ENCODE data around the gene SLC6A13.

- TF ChIP-seq GABPA (IDR thresholded peaks at IDR 0.05 in 1 of 2, conservative IDR thresholded peaks at IDR 0.05 in 1 of 2), result no peak
- TF ChIP-seq CTCF (IDR thresholded peaks at IDR 0.05; ENCODE audit: low read depth, low read length, missing input control), result no peak
- TF ChIP-seq ZBTB33 (IDR thresholded peaks at IDR 0.05), result no peak
- no peak for TF ChIP-seq YY1 (IDR thresholded peaks at IDR 0.05)
- TF ChIP-seq JUND (IDR thresholded peaks at IDR 0.05), result no peak
- no peak for TF ChIP-seq FOXA1 (IDR thresholded peaks at IDR 0.05)
- TF ChIP-seq HNF4G (IDR thresholded peaks at IDR 0.05), result no peak
- TF ChIP-seq TAF1 (conservative IDR thresholded peaks at IDR 0.05), result no peak
- no peak for TF ChIP-seq RAD21 (IDR thresholded peaks at IDR 0.05)
Measured at GRCh38 chr12:195951-196350, 66.7 kb downstream of the SLC6A13 start.

Data from liver (tissue), 3 donors.